Fibroblast of lung (primary cell): Measurements from ENCODE around the gene MST1R. TPM values are rescaled to one million over a fixed set of nuclear protein-coding genes. Genes with fewer than 3 reads are reported as not detected.
A peak's percentile ranks its signal among the peaks of the same experiment; 100 is the strongest.
"Not testable (repeated sequence)": the region's sequence is repeated elsewhere in the genome, so short reads cannot be mapped to it uniquely, and the experiment has no call there.

Experiments
- DNase-seq, 2 donors: peaks; one replicate each; pipeline versions ENCODE4 v3.0.0 to v3.0.0-alpha.2; 2010; ENCODE audit warnings: low read depth in 2 of 2
- H2AFZ ChIP-seq: 2 replicates; pipeline ENCODE4 v1.5.1; 2012; ENCODE audit warnings: low read length, control low read depth, inconsistent platforms
- H3K27ac ChIP-seq: 2 replicates; pipeline ENCODE4 v1.5.1; 2011; ENCODE audit warnings: low read length, control low read depth; ENCODE audit not compliant: insufficient read depth
- H3K27me3 ChIP-seq: 2 replicates; pipeline ENCODE4 v1.5.1; 2011; ENCODE audit warnings: mild to moderate bottlenecking, low read length; ENCODE audit not compliant: control insufficient read depth, insufficient read depth
- H3K36me3 ChIP-seq: 2 replicates; pipeline ENCODE4 v1.5.1; 2011; ENCODE audit warnings: low read length; ENCODE audit not compliant: control insufficient read depth, insufficient read depth
- H3K4me1 ChIP-seq: 2 replicates; pipeline ENCODE4 v1.5.1; 2011; ENCODE audit warnings: low read length; ENCODE audit not compliant: control insufficient read depth, insufficient read depth; ENCODE audit errors: extremely low read depth
- H3K4me2 ChIP-seq: 2 replicates; pipeline ENCODE4 v1.5.1; 2011; ENCODE audit warnings: low read length, control low read depth; ENCODE audit not compliant: insufficient read depth; ENCODE audit errors: extremely low read depth
- H3K4me3 ChIP-seq, 4 experiments: fragments of 200-600 bp in 1 of 4; sonication (generic) in 1 of 4; replicated peaks in 1 of 4; 2 replicates each; pipeline ENCODE4 v1.5.1; 2011 to 2016; ENCODE audit warnings: low read length in 4 of 4, low read depth in 3 of 4, mild to moderate bottlenecking in 3 of 4, control low read depth in 2 of 4, inconsistent platforms in 1 of 4, mixed read lengths in 1 of 4; ENCODE audit not compliant: insufficient read depth in 1 of 4; ENCODE audit errors: control extremely low read depth in 1 of 4
- H3K79me2 ChIP-seq: 2 replicates; pipeline ENCODE4 v1.5.1; 2012; ENCODE audit warnings: mild to moderate bottlenecking, low read length, inconsistent platforms; ENCODE audit not compliant: control insufficient read depth, insufficient read depth
- H3K9ac ChIP-seq: 2 replicates; pipeline ENCODE4 v1.5.1; 2011; ENCODE audit warnings: mild to moderate bottlenecking, low read length, control low read depth; ENCODE audit not compliant: insufficient read depth
- H3K9me3 ChIP-seq: 2 replicates; pipeline ENCODE4 v1.5.1; 2012; ENCODE audit warnings: low read depth, low read length; ENCODE audit not compliant: control insufficient read depth, insufficient read depth
- H4K20me1 ChIP-seq: 2 replicates; pipeline ENCODE4 v1.5.1; 2011; ENCODE audit warnings: low read length; ENCODE audit not compliant: control insufficient read depth, insufficient read depth; ENCODE audit errors: extremely low read depth
- EZH2 ChIP-seq: IDR thresholded peaks from 2 replicates; pipeline ENCODE4 v1.5.1; 2012; ENCODE audit warnings: low read length, control low read depth, mild to moderate bottlenecking; ENCODE audit errors: missing control alignments
- polyA plus RNA-seq, 2 donors: library from polyadenylated mRNA; depleted of rRNA in 1 of 2; stranded (reverse) in 1 of 2; unstranded in 1 of 2; fragments of >200 nt; gene quantifications; 2 replicates each; pipeline ENCODE4 v1.2.1, GENCODE V29; 2011 to 2012; ENCODE audit warnings: missing spikeins in 1 of 2
- total RNA-seq: library from RNA; depleted of rRNA; stranded (reverse); fragments of >200 nt; gene quantifications from 2 replicates; pipeline ENCODE4 v1.2.1, GENCODE V29; 2014
- TF ChIP-seq, protein P1 (sequence below), 2 donors: IDR thresholded peaks in 1 of 2; conservative IDR thresholded peaks in 1 of 2; 1 replicate in 1 of 2; 2 replicates in 1 of 2; pipeline ENCODE4 v1.5.1; 2011 to 2012; ENCODE audit warnings: low read length in 2 of 2, control low read depth in 1 of 2, inconsistent platforms in 1 of 2, low read depth in 1 of 2, mild to moderate bottlenecking in 1 of 2

Gene MST1R
- total and polyA plus RNA-seq, 2 donors (not counting 1 experiment from before 2014, with no cell fraction given), result 0.52 to 3.0 TPM

DNA sequence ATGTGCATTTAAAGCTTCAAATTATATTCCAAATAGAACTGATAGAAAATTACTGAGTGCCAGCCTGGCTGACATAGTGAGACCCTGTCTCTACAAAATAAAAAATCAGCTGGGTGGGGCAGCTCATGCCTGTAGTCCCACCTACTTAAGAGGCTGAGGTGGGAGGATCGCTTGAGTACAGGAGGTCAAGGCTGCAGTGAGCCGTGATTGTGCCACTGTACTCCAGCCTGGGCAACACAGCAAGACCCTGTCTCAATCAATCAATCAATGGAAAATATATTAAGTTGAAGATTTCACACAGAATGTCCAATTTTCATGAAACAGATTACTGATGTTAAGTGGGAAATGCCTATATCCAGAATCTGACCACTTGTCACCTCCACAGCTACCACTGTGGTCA, 21.8 kb upstream of the MST1R start:
- peaks cover 2% of the 10 kb centered on the region for H3K79me2 ChIP-seq
- no peak overlapping the region for H3K9ac ChIP-seq
- no peak overlapping the region for H3K4me3 ChIP-seq
- no peak overlapping the region for H2AFZ ChIP-seq
- H3K36me3 ChIP-seq, result no peaks in the 10 kb centered on the region
- no peak overlapping the region for H3K4me2 ChIP-seq
- H3K27ac ChIP-seq, result no peak overlapping the region
- no peak for TF ChIP-seq EZH2
- TF ChIP-seq, protein P1, sequence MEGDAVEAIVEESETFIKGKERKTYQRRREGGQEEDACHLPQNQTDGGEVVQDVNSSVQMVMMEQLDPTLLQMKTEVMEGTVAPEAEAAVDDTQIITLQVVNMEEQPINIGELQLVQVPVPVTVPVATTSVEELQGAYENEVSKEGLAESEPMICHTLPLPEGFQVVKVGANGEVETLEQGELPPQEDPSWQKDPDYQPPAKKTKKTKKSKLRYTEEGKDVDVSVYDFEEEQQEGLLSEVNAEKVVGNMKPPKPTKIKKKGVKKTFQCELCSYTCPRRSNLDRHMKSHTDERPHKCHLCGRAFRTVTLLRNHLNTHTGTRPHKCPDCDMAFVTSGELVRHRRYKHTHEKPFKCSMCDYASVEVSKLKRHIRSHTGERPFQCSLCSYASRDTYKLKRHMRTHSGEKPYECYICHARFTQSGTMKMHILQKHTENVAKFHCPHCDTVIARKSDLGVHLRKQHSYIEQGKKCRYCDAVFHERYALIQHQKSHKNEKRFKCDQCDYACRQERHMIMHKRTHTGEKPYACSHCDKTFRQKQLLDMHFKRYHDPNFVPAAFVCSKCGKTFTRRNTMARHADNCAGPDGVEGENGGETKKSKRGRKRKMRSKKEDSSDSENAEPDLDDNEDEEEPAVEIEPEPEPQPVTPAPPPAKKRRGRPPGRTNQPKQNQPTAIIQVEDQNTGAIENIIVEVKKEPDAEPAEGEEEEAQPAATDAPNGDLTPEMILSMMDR (conservative IDR thresholded peaks at IDR 0.05 in 1 of 2, IDR thresholded peaks at IDR 0.05 in 1 of 2; ENCODE audit: low read depth in 1 of 2, low read length in 2 of 2), result no peak
- H3K4me1 ChIP-seq, result peaks cover 5% of the 10 kb centered on the region
- H3K9me3 ChIP-seq, result no peaks in the 10 kb centered on the region
- no peak for DNase-seq
- H3K27me3 ChIP-seq, result no peaks in the 10 kb centered on the region
- H4K20me1 ChIP-seq, result no peaks in the 10 kb centered on the region

GRCh38 chr3:49924683-49925082, 21.0 kb upstream of the MST1R start:
- Histone ChIP-seq H4K20me1 (no peaks in the 10 kb centered on the region), H3K27me3 (no peaks in the 10 kb centered on the region), H3K9ac (no peak overlapping the region), H3K79me2 (peaks cover 2% of the 10 kb centered on the region), H3K9me3 (no peaks in the 10 kb centered on the region), H2AFZ (no peak overlapping the region), H3K4me3 (no peak overlapping the region), H3K36me3 (no peaks in the 10 kb centered on the region), H3K4me2 (no peak overlapping the region), H3K4me1 (peaks cover 3% of the 10 kb centered on the region), H3K27ac (no peak overlapping the region)
- DNase-seq, result peak; percentile 83 to 85
- TF ChIP-seq, protein P1 (conservative IDR thresholded peaks at IDR 0.05 in 1 of 2, IDR thresholded peaks at IDR 0.05 in 1 of 2; ENCODE audit: low read depth in 1 of 2, low read length in 2 of 2), result no peak
- no peak for TF ChIP-seq EZH2

DNA sequence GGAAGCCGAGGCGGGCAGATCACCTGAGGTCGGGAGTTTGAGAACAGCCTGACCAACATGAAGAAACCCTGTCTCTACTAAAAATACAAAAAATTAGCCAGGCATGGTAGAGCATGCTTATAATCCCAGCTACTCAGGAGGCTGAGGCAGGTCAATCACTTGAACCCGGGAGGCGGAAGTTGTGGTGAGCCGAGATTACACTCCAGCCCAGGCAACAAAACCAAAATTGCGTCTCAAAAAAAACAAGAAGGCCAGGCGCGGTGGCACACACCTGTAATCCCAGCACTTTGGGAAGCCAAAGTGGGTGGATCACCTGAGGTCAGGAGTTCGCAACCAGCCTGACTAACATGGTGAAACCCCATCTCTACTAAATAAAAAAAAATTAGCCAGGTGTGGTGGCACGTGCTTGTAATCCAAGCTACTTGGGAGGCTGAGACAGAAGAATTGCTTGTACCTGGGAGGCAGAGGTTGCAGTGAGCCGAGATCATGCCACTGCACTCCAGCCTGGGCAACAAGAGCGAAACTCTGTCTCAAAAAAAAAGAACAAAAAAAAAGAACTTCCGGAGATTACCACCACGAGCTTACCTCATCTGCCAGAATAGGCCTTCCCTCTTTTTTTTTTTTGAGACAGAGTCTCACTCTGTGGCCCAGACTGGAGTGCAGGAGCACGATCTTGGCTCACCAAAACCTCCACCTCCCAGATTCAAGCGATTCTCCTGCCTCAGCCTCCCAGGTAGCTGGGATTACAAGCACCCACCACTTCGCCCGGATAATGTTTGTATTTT, 14.3 kb upstream of the MST1R start:
- not testable (repeated sequence) for H3K4me3 ChIP-seq, H4K20me1 ChIP-seq, H3K4me2 ChIP-seq, H2AFZ ChIP-seq, H3K27ac ChIP-seq, H3K79me2 ChIP-seq, H3K9ac ChIP-seq, DNase-seq, H3K4me1 ChIP-seq, H3K36me3 ChIP-seq, H3K27me3 ChIP-seq, H3K9me3 ChIP-seq
